T-helper 1 cell (primary cell): ENCODE results near the gene ZNF446.
"Not testable (repeated sequence)": the region's sequence is repeated elsewhere in the genome, so short reads cannot be mapped to it uniquely, and the experiment has no call there.

Experiments
- DNase-seq, 5 donors: peaks; one replicate each; pipeline ENCODE4 v3.0.0-alpha.2; 2012 to 2020
- total RNA-seq, 4 donors: gene quantifications; one replicate each; lab custom pipeline; 2026; lab: John Stamatoyannopoulos, UW

ZNF446 gene
- total RNA-seq = 15.4 to 18.4 (median 15.7) reads per million in 4 donors

GRCh38 chr19:58475714-58476497 is at the start of gene ZNF446:
TSS of gene ZNF446 (plus strand) at chr19:58476352. CDS start at chr19:58477219, 867 bp downstream.
- DNase-seq = peak; percentile 90 to 99 (median 94)

DNA sequence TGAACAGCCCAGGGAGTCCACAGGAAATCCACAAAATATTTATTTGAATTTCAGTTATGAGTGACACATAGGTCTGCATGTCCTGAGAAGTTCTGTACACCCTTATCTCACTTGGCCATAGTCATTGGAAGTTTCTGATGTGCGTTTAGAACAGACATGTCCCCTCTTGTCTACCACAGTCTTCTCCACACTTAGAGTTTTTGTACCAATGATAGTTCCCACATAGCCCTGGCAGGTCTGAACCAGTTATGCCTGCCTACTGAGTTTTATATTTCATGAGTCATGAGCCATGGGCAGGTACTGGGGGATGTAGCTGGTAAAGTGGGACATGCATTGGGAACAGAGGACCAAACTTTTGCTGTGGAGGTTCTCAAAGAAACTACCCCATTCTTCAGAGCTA is 47.5 kb upstream of the ZNF446 start:
- DNase-seq = no peak

DNA sequence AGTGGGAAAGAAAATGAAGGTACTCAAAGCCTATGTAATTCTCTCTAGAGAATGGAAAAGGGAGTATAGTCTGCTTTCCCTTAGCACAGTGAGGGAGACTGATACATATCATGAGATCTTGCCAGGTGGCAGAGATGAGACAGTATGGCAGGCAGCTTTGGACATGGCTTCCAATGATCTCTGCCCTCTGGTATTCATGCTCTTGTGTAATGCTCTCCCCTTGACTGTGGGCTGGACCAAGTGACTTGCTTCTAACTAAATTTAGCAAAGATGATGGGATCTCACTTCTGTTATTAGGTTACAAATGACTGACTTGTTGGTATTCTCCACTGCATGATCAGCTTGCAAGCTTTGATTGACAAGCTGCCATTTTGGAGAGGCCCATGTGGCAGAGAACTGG is 46.4 kb upstream of the ZNF446 start:
- DNase-seq = no peak

- no peak for DNase-seq
These were observed 41.9 kb upstream of the ZNF446 start for GRCh38 chr19:58434217-58434616.

GRCh38 chr19:58439576-58440554 is 36.3 kb upstream of the ZNF446 start, which contains the start of gene ZNF132:
TSS of gene ZNF132 (minus strand) at chr19:58440153. CDS start at chr19:58439821, 332 bp downstream.
- peak; percentile 90 to 100 (median 94) for DNase-seq

DNA sequence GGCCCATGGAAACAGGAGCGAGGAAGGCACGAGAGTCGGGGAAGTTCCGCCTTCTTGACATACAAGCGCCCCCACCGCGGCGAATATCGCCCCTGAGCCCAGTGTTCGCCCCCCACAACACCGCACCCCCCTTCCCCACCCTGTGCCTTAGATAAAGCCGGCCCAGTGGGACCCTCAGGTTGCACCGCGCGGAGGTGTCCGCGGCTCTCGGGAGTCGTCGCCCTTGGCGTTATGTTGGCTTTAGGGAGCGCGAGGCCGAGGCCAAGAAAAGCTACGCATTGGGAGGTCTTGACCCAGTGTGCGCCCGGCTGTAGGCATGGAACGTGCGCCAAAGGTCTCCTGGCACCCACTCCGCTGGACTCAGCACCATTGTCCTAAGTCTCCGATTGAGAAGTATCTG is 35.6 kb upstream of the ZNF446 start:
- no peak for DNase-seq

DNA sequence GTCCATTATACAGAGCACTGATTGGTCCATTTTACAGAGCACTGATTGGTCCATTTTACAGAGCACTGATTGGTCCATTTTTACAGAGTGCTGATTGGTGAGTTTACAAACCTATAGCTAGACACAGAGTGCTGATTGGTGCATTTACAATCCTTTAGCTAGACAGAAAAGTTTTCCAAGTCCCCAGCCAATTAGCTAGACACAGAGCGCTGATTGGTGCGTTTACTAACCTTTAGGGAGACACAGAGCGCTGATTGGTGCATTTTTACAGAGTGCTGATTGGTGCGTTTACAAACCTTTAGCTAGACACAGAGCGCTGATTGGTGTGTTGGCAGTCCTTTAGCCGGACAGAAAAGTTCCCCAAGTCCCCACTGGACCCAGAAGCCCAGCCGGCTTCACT is 33.2 kb upstream of the ZNF446 start:
- DNase-seq = not testable (repeated sequence)

DNA sequence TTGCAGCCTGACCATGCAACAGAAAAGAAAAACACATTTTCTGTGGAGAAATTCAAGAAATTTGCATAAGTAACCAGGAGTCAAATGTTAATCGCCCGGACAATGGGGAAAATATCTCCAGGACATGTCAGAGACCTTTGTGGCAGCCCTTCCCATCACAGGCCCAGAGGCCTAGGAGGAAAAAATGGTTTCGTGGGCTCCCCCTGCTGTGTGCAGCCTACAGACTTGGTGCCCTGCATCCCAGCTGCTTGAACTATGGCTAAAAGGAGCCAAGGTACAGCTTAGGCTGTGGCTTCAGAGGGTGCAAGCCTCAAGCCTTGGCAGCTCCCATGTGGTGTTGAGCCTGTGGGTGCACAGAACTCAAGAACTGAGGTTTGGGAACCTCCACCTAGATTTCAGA is 27.3 kb upstream of the ZNF446 start:
- DNase-seq = not testable (repeated sequence)

- not testable (repeated sequence) for DNase-seq
These were observed 26.2 kb upstream of the ZNF446 start for GRCh38 chr19:58449980-58450379.

- no peak for DNase-seq
These were observed 25.2 kb upstream of the ZNF446 start for GRCh38 chr19:58450856-58451357.

DNA sequence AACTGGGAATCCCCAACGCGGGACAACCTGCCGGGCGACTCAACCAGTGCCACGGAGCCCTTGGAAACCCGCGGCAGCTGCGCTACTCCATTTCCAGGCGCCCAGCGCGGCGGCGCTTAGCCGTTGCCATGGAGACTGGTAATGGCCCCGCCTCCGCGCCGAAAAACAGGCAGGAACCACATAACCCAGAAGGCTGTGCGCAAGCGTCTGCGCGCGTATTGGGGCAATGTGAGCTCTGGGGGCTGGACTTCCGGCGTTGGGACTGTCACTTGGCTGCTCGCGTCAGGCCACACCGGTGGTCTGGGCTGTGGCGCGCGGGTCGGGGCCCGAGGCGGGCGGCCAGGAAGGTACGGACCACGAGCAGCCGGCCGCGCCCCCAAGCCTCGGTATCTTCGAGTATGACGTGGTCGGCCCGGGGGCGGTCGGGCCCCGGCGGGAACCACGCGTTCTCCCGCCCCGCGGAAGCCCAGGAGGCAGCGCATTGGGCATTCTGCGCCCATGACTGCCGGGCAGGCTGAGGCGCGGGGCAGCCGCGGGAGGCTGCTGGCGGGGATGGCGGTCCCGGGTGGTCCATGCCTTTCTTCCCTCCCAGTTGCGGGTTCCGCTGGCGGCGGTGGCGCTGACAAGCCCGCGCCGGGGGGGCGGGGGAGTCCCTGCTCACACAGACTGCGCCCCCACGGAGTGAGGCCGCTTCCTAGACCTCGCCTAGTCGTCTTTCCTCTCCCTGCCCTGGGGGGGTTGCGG is 24.6 kb upstream of the ZNF446 start, which contains the start of gene ZNF324B:
Gene ZNF324B (plus strand): TSS at position 265 of the 744 bp plus-strand sequence. CDS start 2,080 bp downstream, outside the sequence.
- peak; percentile 93 to 96 (median 95) for DNase-seq

DNA sequence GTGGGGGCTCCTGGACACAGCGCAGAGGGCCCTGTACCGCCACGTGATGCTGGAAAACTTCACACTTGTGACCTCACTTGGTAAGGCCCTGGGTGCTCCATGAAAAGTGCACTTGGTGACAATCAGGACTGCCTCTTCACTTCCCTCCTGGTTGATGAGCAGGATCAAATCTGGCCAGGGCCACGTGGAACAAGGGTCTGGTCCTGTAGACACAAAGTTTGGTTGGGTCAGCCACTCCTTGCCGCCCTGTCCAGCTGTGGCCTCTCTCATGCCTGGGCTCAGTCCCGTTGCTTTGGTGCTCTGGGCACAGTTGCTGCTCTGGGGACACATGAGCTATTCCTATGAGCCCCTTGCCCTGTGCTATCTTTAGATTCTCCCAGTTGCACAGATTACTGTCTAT is 22.4 kb upstream of the ZNF446 start:
- no peak for DNase-seq

- no peak for DNase-seq
These were observed 20.8 kb upstream of the ZNF446 start for GRCh38 chr19:58455306-58455705.

DNA sequence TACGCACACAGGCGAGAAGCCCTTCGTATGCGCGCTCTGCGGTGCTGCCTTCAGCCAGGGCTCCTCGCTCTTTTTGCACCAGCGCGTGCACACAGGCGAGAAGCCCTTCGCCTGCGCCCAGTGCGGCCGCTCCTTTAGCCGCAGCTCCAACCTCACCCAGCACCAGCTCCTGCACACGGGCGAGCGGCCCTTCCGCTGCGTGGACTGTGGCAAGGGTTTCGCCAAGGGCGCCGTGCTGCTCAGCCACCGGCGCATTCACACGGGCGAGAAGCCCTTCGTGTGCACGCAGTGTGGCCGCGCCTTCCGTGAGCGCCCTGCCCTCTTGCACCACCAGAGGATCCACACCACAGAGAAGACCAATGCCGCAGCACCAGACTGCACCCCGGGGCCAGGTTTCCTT is 20.0 kb upstream of the ZNF446 start:
- no peak for DNase-seq

GRCh38 chr19:58460039-58460438 is 16.1 kb upstream of the ZNF446 start:
- DNase-seq = no peak

GRCh38 chr19:58466089-58466759 is 9.9 kb upstream of the ZNF446 start:
- no peak for DNase-seq

- peak; percentile 95 to 97 (median 96) for DNase-seq
These were observed 9.2 kb upstream of the ZNF446 start, which contains the start of gene ZNF324 for GRCh38 chr19:58466760-58467589. TSS of gene ZNF324 (plus strand) at chr19:58467080. CDS start at chr19:58469186, 2,106 bp downstream.

DNA sequence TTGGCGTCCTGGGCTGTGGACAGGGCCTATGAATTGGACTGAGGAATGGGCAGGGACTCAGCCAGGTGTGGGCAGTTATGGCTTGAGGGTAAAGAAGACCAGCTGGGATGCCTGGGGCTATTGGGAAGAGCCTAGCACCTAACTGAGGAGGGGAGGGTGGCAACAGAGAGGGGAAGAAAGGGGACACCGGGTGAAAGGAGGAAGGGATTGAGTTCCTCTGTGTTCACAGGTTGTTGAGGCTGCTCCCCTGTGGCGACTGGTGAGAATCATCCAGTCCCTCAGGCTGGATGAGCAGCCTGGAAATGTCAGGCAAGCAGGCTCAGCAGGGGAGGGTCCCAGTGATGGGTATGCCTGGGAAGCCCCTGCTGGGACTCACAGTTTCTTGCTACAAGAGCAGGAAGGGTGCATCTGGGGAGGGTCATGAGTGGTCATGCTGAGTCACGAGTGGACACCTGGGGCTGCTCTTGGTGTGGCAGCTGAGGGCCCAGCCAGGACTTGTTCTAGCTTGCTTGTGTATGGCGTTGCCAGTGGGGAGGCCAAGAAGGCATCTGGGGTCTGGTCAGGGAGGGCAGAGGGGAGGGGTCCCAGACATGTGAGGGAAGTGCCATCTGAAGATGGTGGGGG is 7.8 kb upstream of the ZNF446 start:
- no peak for DNase-seq

DNA sequence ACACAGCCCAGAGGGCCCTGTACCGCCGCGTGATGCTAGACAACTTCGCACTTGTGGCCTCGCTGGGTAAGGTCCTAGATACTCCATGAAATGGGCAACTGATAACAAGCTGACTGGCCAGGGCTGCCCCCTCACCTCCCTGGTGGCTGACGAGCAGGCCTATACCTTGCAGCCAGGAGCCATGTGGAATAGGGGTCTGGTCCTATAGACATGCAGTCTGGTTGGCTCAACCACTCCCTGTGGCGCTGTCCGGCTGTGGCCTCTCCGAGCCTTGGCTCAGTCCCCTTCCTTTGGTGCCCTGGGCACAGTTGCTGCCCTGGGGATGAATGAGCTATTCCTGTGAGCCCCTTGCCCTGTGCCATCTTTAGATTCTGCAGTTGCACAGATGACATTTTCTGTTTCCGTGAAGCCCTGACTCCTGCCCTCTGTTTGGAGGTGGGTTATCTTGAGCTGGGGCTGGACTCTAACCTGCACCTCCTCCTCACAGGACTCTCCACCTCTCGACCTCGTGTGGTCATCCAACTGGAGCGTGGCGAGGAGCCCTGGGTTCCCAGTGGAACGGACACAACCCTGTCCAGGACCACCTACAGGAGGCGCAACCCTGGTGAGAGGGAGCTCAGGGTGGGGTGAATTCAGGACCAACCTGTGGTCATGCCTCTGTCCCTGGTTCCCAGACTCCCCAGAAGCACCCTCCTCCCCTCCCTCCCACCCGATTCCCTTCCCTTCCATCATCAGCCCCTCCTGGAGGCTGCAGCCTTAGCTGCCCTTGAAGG is 6.7 kb upstream of the ZNF446 start:
- no peak for DNase-seq
